HEK293 (cell line): Measurements from ENCODE around the gene AMER3.

ENCODE experiments used
- HOXD13 ChIP-seq: sonication (generic); formaldehyde crosslinking; IDR thresholded peaks from 2 replicates; pipeline ENCODE4 v1.8.0; 2022; ENCODE audit warnings: missing genetic modification reagents, borderline replicate concordance
- MEIS1 ChIP-seq: sonication (generic); formaldehyde crosslinking; IDR thresholded peaks from 2 replicates; pipeline ENCODE4 v1.8.1; 2022; ENCODE audit warnings: missing genetic modification reagents, mild to moderate bottlenecking, borderline replicate concordance
- ZBTB17 ChIP-seq: fragments of 450-650 bp; formaldehyde crosslinking; IDR thresholded peaks from 2 replicates; pipeline ENCODE4 v1.5.1; 2016; ENCODE audit warnings: missing biosample characterization, missing genetic modification characterization
- ZBTB7A ChIP-seq: fragments of 450-650 bp; formaldehyde crosslinking; IDR thresholded peaks from 2 replicates; pipeline ENCODE4 v1.5.1; 2016; ENCODE audit warnings: low read depth, missing biosample characterization, missing genetic modification characterization
- ZNF169 ChIP-seq: fragments of 450-650 bp; formaldehyde crosslinking; IDR thresholded peaks from 2 replicates; pipeline ENCODE4 v1.5.1; 2016; ENCODE audit warnings: missing biosample characterization, missing genetic modification characterization
- ZNF175 ChIP-seq: fragments of 450-650 bp; formaldehyde crosslinking; IDR thresholded peaks from 2 replicates; pipeline ENCODE4 v1.5.1; 2016; ENCODE audit warnings: missing biosample characterization, missing genetic modification characterization
- ZNF23 ChIP-seq: fragments of 450-650 bp; formaldehyde crosslinking; IDR thresholded peaks from 2 replicates; pipeline ENCODE4 v1.5.1; 2016; ENCODE audit warnings: missing biosample characterization, missing genetic modification characterization, borderline replicate concordance
- ZNF274 ChIP-seq, 2 experiments: fragments of 200-500 bp in 1 of 2; fragments of 450-650 bp in 1 of 2; sonication (Bioruptor generic) in 1 of 2; formaldehyde crosslinking in 1 of 2; IDR thresholded peaks; 2 replicates each; pipeline versions ENCODE4 v1.5.1 to v1.6.1; 2014 to 2016; ENCODE audit warnings: borderline replicate concordance in 1 of 2, inconsistent platforms in 1 of 2, low read length in 1 of 2, missing biosample characterization in 1 of 2, missing genetic modification characterization in 1 of 2
- ZNF776 ChIP-seq: fragments of 450-650 bp; formaldehyde crosslinking; IDR thresholded peaks from 2 replicates; pipeline ENCODE4 v1.5.0; 2017; ENCODE audit warnings: missing biosample characterization, missing genetic modification characterization, borderline replicate concordance
- TF ChIP-seq, protein P1 (sequence below): fragments of 450-650 bp; formaldehyde crosslinking; IDR thresholded peaks from 2 replicates; pipeline ENCODE4 v1.5.1; 2016; ENCODE audit warnings: missing biosample characterization, missing genetic modification characterization
- TF ChIP-seq, protein P2 (sequence below): sonication (generic); formaldehyde crosslinking; IDR thresholded peaks from 2 replicates; pipeline ENCODE4 v1.8.1; 2022; ENCODE audit warnings: mild to moderate bottlenecking, moderate library complexity, missing genetic modification reagents
- TF ChIP-seq, protein P3 (sequence below): fragments of 450-650 bp; formaldehyde crosslinking; IDR thresholded peaks from 2 replicates; pipeline ENCODE4 v1.5.1; 2016; ENCODE audit warnings: missing biosample characterization, missing genetic modification characterization
- TF ChIP-seq, protein P4 (sequence below): fragments of 450-650 bp; formaldehyde crosslinking; IDR thresholded peaks from 2 replicates; pipeline ENCODE4 v1.5.1; 2016; ENCODE audit warnings: missing biosample characterization, missing genetic modification characterization

DNA sequence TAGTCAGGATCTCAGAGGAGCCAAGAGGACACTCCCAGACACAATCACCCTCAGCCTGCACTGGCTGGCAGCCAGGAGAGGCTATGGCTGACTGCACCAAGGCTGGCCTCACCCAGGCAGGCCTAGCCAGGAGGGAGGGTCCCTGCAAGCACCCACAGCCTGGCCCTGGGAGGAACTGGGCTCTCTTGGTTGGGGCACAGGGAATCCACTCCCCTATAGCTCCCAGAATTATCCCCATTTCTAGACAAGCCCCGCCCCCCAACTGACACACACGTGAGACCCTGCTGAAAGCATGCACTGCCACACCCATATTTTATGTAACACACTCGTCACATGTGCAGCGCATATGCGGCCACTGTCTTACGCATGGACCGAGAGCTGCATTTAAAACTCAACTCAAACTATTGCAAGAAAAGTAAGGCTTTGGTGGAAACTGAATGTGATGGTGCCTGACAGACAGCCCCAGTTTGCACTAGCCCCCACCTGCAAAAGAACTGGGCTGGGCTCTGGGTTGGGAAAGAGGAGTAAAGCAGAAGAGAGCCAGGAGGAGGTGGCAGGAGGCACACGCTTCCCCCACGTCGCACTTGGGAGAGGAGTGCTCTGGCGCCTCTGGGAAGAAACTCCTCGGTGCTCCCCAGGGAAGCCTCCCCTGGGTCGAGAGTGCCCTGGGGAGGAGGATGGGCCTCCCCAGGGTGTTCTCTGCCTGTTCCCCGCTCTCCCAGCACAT, 52.5 kb downstream of the AMER3 start:
- TF ChIP-seq, protein P1, sequence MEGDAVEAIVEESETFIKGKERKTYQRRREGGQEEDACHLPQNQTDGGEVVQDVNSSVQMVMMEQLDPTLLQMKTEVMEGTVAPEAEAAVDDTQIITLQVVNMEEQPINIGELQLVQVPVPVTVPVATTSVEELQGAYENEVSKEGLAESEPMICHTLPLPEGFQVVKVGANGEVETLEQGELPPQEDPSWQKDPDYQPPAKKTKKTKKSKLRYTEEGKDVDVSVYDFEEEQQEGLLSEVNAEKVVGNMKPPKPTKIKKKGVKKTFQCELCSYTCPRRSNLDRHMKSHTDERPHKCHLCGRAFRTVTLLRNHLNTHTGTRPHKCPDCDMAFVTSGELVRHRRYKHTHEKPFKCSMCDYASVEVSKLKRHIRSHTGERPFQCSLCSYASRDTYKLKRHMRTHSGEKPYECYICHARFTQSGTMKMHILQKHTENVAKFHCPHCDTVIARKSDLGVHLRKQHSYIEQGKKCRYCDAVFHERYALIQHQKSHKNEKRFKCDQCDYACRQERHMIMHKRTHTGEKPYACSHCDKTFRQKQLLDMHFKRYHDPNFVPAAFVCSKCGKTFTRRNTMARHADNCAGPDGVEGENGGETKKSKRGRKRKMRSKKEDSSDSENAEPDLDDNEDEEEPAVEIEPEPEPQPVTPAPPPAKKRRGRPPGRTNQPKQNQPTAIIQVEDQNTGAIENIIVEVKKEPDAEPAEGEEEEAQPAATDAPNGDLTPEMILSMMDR (tag by site-specific recombination) = no peak
- TF ChIP-seq, protein P2, sequence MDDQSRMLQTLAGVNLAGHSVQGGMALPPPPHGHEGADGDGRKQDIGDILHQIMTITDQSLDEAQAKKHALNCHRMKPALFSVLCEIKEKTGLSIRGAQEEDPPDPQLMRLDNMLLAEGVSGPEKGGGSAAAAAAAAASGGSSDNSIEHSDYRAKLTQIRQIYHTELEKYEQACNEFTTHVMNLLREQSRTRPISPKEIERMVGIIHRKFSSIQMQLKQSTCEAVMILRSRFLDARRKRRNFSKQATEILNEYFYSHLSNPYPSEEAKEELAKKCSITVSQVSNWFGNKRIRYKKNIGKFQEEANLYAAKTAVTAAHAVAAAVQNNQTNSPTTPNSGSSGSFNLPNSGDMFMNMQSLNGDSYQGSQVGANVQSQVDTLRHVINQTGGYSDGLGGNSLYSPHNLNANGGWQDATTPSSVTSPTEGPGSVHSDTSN (CRISPR knock-in tag) = no peak
- TF ChIP-seq ZBTB17 (no peak), ZNF274 (IDR thresholded peaks at IDR 0.05; ENCODE audit: low read length) (no peak), ZNF274 (tag by site-specific recombination; IDR thresholded peaks at IDR 0.05; ENCODE audit: borderline replicate concordance) (no peak), ZNF23 (tag by site-specific recombination) (no peak), ZBTB7A (no peak), MEIS1 (CRISPR knock-in tag) (no peak), HOXD13 (no peak), ZNF776 (tag by site-specific recombination) (no peak), ZNF169 (tag by site-specific recombination) (no peak), ZNF175 (tag by site-specific recombination) (no peak)
- TF ChIP-seq, protein P3, sequence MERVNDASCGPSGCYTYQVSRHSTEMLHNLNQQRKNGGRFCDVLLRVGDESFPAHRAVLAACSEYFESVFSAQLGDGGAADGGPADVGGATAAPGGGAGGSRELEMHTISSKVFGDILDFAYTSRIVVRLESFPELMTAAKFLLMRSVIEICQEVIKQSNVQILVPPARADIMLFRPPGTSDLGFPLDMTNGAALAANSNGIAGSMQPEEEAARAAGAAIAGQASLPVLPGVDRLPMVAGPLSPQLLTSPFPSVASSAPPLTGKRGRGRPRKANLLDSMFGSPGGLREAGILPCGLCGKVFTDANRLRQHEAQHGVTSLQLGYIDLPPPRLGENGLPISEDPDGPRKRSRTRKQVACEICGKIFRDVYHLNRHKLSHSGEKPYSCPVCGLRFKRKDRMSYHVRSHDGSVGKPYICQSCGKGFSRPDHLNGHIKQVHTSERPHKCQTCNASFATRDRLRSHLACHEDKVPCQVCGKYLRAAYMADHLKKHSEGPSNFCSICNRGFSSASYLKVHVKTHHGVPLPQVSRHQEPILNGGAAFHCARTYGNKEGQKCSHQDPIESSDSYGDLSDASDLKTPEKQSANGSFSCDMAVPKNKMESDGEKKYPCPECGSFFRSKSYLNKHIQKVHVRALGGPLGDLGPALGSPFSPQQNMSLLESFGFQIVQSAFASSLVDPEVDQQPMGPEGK (tag by site-specific recombination) = no peak
- TF ChIP-seq, protein P4, sequence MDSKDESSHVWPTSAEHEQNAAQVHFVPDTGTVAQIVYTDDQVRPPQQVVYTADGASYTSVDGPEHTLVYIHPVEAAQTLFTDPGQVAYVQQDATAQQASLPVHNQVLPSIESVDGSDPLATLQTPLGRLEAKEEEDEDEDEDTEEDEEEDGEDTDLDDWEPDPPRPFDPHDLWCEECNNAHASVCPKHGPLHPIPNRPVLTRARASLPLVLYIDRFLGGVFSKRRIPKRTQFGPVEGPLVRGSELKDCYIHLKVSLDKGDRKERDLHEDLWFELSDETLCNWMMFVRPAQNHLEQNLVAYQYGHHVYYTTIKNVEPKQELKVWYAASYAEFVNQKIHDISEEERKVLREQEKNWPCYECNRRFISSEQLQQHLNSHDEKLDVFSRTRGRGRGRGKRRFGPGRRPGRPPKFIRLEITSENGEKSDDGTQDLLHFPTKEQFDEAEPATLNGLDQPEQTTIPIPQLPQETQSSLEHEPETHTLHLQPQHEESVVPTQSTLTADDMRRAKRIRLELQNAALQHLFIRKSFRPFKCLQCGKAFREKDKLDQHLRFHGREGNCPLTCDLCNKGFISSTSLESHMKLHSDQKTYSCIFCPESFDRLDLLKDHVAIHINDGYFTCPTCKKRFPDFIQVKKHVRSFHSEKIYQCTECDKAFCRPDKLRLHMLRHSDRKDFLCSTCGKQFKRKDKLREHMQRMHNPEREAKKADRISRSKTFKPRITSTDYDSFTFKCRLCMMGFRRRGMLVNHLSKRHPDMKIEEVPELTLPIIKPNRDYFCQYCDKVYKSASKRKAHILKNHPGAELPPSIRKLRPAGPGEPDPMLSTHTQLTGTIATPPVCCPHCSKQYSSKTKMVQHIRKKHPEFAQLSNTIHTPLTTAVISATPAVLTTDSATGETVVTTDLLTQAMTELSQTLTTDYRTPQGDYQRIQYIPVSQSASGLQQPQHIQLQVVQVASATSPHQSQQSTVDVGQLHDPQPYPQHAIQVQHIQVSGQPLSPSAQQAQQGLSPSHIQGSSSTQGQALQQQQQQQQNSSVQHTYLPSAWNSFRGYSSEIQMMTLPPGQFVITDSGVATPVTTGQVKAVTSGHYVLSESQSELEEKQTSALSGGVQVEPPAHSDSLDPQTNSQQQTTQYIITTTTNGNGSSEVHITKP = no peak
